HG02642 (cell line): ENCODE data around the gene RENBP.

Source experiments
- ATAC-seq: cut with Tn5 transposase; IDR thresholded peaks from one replicate; pipeline ENCODE4 v1.9.1; 2021; ENCODE audit warnings: mild to moderate bottlenecking; ENCODE audit not compliant: unreplicated experiment, poor library complexity

RENBP gene

DNA sequence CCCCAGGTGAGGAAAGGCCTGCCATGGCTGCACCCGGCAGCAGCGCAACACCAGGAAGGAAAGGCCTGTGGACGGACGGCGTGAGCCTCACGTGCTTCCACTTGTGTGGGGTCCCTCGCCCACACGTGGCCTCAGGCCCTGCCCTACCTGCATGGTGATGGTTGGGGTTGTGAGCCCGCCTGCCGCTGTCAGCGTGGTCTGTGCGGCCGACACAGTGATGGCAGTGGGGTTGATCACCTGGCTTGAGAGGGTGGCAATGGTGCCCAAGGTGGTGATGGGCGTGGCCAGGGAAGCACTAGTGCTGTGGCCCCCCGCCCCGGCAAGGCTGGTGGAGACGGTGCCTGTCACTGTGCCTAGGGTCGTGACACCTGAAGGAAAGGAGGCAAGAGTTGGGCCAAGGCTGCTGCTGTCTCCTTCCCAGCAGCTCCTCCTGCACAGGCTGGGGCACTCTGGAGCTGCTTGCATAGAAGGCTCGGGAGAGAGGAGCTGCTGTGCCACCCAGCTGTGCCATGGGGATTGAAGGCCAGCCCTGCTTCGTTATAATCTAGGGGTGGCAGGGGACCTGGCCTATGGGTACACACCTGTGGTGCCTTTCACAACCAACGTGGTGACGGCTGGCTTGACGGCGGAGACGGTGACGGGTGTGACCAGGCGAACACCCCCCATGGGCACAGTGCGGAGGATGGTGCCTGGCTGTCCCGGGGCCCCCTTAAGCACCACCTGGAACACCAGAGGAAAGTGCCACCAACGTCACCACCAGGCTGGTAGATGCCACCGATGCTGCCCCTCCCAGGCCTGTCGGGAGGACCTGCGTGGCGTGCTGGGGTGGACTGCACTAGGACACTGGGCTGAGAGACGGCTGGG, 11.8 kb upstream of the RENBP start:
- ATAC-seq, result no peak

DNA sequence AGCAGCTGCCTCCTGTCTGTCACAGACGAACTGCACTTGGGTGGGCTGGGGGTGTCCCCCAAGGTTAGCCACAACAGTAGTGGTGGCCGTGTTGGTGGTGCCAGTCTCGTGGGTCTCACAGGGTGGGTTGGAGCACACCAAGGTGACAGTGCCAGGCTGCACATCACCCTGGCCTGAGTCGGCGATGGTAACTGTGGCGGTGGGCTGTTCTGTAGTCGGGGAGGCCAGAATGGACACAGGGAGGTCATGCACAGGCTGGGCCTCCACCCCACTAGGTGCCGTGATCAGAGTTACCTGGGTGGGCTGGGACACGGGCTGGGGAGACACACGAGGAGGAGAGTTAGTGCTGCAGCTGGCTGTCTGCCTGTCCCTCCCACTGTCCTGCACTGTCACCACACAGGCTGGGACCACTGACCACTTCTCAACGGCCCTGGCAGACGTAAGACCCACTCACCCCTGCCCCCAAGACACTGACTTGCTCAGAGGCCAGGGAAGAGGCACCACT, 10.8 kb upstream of the RENBP start:
- no peak for ATAC-seq

DNA sequence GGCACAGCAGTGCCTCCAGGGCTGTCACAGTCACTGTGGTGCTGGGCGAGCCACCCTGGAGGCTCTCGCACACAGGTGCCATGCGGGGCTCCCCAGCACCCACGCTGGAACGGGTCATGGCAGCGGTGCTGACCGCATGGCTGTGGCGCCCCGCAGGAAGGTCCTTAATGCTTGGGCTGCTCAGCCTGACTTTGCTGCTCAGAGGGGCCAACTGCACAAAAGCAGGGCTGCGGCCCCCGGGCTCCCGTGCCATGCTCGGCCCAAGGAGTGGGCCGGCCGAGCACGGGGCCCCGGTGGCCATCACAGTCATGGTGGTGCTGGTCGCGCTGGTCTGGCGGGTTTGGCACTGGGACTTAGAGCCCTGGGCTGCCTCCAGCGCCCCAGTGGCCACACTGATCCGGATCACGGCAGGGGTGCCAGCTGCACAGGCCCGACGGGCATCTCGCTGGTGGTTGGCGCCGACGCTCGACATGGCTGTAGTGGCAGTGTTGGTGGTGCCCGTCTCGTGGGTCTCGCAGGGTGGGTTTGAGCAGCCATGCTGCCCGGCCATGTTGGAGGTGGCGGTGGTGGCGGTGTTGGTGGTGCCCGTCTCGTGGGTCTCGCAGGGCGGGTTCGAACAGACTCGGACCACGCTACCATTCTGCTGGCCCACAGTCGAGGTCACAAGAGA, 10.2 kb upstream of the RENBP start:
- ATAC-seq, result no peak

DNA sequence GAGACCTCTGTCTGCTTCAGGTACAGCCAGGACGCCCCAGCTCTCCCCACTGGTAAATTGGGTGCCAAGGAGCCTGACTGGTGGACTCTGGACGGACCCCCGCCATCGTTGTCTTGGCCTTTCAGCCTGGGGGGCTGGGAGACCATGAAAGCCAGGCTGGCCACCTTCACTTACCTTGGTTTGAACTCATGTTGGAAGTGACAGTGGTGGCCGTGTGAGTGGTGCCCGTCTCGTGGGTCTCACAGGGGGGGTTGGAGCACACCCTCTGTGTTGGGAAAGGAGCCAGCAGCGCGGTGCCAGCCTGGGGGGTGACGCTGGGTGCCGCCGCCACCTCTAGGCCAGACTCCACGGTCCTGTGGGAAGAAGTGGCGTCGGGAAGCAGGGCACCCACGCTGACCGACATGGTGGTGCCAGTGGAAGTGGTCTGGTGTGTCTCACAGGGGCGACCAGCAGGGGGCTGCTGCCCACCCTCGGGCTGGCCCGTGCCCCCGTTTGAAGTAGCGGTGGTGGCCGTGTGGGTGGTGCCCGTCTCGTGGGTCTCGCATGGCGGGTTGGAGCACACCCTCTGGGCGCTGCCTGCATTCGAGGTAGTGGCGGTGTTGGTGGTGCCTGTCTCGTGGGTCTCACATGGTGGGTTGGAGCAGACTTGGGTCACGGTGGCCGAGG, 9.6 kb upstream of the RENBP start:
- ATAC-seq, result no peak

DNA sequence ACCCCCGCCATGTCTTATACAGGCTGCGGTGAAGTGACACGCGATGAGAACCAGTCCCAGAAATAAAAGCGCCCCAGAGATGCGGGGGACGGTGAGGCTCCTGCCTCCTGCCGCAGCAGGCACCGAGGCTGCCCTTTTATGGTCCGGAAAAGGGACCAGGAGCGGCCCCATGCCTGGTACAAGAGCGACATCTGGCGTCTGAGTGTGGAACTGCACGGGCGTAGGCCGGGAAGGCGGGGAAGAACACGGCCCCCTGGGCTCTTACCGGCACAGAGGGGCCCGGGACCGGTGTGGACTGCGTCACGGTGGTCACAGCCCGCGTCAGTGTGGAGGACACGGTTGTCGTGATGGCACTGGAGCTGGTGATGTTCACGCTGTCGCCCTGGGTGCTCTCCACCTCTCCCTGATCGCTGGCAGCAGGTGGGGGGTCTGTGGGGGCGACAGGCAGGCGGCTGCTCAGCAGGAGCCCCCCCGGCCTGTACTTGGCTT, 8.9 kb upstream of the RENBP start:
- ATAC-seq, result no peak

DNA sequence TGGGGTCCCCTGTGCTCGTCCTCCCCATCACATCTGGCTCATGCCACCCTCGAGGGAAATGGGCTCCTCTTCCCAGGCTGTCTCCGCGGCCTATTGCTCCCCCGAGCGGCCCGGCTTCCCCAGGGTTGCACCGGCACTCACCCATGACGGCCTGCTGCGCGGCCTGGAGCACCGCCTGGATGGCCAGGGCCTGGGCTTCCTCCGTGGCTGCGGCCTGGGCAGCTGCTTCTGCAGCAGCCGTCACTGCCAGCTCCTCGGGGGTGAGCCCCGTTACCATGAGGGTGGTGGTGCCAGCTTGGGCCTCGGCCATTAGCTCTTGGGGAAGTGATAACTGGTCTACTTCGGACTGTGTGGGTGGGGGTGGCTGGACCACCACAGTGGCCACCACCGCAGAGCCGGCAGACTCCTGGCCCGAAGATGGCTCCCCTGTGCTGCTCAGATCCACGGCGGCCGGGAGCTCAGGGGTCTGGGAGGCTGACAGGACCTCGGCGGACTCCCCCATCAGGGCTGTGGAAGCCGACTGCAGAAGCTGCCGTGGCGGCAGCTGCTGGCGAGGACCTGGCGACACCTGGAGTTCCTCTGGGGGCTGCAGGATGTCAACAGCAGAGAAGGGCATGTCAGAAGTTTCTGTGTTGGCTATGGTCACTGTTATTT, 8.1 kb upstream of the RENBP start:
- ATAC-seq, result no peak

DNA sequence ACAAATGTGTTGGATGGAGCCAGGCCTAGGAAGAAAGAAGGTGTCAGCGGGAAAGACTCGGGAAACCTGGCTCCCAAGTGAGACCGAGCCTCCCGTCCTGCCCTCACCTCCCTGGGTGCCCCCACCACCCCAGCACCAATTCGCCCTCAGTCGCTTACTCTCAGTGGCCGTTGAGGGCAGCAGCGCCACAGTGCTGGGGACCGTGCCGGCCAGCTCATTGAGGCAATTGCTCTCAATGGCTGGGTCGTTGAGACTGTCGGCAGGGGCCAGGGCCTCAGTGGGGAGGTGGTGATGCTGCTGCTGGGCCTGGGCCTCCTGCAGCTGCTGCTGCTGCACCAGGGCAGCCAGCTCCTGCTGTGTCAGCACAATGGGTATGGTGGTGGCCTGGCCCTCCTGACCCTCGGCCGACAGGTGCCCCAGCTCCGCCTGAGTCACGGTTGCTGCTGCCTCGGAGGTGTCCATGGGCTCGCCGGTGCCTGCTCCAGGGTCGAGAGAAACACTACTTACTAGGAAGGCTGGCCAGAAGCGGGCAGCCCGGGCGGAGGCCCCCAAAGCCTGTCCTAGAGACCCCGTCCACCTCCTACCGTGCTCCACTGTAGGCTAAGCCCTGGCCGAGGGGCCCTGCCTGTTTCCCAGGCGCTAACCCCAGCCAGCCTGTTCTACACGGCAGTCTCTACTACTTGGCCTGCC, 7.4 kb upstream of the RENBP start:
- no peak for ATAC-seq

DNA sequence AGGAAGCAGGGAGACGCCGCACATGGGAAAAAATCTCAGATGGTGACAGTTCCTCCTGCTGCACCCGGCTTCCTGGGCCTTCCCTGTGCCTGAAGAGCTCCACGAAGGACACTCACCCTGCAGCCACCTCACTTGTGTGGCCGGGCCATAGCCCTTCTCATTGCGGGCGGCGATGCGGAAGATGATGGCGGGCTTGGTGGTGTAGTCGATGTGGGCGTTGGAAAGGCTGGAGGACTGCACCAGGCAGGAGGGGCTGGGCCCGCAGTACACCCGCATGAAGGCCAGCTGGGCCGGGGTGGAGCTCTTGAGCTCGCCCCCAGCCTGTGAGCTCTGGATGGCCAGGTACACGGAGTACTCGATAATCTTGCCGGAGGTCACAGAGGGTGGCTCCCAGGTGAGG, 5.7 kb upstream of the RENBP start:
- no peak for ATAC-seq

DNA sequence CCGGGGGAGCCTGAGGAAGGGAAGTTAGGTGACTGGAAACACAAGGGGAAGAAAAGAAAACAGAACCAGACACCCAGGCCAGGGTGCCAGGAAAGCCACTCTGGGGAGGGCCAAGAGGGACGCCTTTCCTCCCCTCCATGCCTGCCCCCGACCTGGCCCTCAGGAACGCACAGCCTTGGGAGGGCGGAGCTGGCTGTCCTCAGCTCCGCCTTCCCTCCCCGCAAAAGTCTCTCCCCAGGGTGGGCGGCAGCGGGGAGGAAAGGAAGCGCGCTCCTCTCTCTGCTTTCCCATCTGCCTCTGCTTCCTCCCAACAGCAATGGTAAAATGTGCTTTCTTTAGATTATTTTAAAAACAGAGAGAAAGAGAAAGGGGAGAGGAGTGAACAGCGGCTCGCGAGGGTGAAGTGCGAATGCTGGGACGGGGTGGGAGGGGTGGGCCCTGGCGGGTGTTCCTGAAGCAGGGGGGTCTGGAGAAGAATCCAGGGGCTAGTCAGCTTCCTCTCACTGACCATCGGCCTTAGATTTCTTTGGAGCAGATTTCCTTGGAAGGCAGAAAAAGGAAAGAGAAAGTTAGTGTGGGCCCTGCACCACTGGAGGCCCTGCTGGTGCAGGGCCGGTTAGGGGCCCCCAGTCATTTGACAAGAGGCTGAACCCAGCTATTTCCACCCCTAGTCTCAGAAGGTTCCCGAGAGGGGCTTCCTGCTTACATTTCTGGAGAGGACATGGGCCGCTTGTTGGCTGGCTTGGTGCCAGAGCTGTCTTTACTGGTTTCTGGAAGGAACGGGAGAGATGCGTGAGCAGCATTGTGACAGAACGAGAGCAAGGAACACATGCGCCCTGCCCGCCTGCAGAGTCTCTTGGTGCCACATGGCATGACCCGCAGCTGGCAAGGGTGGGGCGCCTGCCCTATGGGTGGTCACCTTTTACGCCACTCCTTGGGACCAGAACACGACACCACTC, 4.7 kb upstream of the RENBP start:
- no peak for ATAC-seq

DNA sequence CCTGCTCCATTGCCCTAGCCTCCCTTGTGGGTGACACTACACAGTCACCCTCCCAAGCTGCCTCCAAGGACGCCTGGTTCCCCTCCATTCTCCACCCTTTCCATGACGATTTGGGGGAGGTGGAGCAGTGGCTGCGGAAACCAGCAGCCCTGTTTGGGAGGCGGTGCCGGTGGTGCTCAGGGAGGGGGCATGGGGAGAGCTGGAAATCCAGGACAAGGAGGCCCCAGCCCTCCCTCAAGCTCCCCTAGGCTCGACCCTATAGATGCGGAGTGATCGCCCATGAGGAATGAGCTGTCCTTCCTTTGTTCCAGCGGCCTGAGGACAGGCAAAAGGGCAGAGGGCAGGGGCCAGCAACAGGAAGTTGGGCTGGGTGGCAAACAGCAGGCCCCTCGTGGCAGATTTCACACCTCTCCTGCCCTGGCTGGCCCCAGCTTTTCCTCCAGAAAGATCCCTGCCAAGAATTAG, 3.6 kb upstream of the RENBP start:
- ATAC-seq, result no peak

DNA sequence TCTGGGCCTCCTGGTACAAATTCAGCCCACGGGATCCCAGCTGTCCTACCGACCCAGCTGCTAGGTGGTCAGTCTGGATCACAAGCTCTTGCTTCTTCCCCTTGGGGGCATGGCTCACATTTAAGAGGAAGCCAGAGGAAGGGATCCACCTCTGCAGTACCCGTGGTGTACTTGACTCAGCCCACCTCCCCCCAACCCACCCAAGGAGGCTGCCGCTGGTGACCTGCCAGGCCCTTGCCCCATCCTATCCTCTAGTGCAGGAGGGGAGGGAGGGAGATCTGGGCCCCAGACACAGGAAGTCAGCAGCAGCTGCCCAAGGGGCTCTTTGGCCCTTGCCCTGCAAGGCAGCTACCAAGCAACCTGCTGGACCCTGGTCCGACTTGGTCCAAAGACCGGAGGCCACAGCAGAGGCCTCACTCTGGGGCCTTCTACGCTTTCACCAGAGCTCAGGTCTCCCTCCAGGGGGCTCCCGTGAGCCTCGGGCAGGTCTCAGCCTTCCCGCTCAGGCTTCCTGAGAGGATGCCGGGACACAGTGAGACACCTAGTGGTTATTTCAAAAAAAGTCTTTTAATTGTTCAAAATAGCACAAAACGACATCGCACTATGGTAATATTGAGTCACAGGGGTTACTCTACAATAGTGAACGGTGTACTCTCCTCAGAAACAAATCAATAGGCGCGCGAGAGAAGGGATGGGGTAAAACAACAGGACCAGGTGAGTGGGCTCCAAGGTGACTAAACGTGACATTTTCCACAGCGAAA, 2.7 kb upstream of the RENBP start:
- ATAC-seq, result peak; percentile 68

DNA sequence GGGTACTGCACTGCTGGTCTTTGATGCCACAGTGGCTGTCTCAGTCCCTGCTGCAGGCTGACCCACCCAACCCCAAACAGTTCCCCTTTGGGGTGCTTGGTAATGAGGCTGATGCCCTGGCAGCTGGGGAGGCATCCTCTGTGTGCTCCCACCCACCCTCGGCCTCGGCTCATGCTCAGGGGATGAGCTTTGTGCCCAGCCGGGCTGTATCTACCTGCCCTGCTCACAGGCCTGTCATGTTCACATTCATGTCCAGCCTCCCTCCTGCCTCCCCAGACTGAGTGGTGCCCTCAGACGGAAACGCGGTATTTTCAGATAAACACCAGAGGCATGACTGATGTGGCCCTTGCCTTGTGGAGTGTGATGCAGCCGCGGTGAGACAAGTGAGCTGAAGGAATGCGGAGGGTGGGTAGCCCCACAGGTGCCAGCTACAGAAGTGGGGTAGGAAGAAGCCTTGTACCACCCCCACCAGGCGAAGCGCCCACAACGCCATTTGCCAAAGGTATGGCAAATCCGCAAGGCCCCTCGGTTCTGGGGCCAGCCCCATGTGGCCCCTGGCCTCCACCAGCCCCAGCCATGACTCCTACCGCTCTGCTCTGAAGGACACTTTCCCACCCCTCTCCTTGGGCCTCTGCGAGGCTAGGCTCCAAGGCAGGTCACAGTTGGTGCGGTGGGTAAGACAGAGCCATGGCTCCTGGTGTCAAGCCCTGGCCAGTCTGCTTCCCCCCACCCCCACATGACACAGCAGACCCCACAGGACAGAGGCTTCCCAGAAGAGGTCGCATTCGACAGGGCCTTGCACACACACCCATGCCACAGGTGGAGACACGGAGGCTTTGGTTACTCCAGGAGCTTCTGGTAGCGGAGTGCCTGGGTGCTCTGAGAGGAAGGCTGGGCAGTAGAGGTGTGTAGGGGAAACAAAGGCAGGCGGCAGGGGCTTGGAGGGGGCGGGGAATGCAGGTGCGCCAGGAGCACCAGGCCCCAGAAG, 1.8 kb upstream of the RENBP start:
- no peak for ATAC-seq

DNA sequence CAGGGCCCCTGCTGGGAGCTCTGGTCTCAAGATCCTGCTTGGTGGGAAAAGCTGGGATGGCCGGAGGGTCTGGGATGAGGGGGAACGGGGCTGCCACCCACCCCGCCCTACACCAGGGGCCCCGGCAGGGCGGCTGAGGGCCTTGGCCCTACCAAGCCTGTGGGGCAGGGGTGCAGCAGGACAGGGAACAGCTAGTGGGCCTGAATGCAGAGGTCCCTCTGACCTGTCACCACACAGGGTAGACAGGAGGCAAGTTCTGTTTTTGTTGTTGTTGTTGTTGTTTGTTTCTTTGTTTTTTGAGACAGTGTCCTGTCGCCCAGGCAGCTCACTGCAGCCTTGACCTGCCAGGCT, 332 bp upstream of the RENBP start:
- no peak for ATAC-seq

DNA sequence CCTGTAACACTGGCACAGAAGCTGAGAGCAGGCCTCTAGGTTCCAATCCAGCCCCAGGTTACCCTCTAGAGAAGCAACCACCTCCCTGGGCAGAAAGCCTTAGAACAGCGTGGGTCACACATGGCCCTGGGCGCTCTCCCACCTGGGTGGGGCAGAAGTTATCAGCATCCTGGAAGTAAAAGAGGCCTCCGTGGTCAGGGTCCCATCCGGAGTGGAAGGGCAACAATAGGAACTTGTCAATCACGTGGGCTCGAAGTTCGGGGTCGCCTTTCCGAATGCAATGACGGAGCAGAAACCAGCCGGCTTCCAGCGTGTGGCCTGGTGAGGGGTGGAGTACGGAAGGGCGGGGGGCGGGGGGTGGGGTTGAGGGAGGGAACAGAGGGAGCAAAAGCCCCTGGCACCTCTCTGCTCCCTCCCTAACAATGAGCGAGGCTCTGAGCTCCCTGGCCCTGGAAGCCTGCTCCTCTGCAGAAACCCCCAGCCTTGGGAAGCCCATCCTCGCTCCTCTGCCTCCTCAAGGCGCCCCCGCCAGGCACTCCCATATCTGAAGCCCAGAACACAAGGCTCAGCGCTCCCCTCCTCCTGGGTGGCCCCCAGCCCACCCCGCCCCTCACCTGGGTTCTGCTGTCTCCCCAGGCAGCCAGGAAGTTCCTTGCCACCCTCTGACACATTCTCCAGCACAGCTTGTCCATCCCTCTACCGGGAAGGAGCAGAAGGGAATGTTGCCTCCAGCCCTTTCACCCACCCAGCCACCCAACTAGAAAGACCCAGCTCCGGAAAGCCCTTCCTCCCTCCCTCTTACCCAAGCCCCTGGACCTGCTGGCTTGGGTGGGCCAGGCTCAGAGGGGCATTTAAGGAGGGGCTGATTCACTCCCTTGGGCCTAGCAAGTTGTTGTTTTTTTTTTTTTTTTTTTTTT, 2.8 kb downstream of the RENBP start:
- ATAC-seq, result no peak

DNA sequence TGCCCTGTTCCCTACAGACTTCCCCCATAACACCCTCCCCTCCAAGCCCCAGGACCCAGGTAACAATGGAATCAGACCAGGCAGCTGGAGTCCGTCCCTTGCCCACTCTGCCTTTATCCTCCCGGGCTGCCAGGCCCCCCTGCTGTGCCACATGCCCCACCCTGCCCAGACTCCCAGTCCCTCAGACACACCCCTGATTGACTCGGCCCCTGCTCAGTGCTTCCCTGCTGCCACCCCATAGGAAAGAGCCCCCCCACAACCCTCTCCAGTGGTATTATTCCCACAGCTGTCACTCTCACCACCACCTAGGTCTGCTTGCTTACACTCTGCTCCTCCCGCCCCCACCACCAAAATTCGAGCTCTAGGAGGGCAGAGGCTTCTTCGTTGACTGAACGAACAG, 4.9 kb downstream of the RENBP start:
- ATAC-seq, result no peak

DNA sequence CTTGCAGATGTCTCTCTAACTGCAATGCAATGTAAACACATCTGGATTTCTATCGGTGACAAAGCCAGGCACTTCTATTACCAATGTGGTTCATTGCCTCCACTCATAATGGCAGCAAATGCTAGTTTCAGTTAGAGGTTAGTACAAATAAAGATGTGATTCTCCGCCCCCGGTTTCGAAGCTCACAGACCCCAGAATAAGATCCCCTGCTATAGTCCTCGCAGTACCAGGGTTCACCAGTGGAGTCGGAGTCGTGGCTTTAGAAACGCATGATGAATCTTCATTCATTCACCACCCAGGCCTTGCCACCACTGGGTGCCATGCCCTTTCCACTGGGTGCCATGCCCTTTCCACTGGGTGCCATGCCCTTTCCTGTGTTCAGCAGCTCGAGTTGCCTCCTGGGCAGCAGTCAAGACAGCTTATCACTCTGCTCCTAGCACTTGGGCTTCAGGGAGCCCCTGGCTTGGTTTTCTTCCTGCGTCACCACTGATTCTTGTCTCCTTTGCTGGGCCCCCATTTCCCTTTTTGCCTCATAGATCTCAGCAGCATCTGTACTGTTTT, 6.1 kb downstream of the RENBP start:
- ATAC-seq, result no peak
